ENCODE measurements around the gene ARHGEF9. TPM values are rescaled to one million over a fixed set of nuclear protein-coding genes. Genes with fewer than 3 reads are reported as not detected.

ARHGEF9 gene
- total RNA-seq = 5.3 and 11.9 TPM in 2 replicates

GRCh38 chrX:63784902-63785707, at the start of gene ARHGEF9:
Gene ARHGEF9 (minus strand): TSS chrX:63785214. CDS start chrX:63785145, 69 bp downstream.

